ENCODE data around the gene SERPINB5. TPM values are rescaled to one million over a fixed set of nuclear protein-coding genes. Genes with fewer than 3 reads are reported as not detected.

Gene SERPINB5
- total RNA-seq, 3 donors from 2014 or later (not counting 1 experiment from before 2014, with no cell fraction given), result not detected

DNA sequence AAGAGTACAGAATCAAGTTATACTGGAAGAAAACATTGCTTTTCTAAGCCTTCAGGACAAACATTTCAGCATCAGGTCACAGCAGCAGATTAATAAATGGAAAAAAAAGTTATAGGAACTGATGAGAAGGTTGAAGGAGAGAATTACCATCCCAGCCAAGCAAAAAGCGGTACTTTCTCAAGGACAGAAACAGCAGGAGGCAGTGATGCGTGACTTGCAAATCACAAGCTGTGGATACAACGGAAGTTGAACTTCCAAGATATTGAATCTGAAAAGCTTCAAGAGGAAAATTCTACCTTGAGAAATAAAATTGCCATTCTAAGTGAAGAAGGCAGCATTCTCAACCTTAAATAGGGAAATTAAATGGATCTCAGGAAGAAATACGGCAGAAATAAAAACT, 46.9 kb downstream of the SERPINB5 start:
- Histone ChIP-seq H3K27ac (ENCODE audit: low read length) (no peak overlapping the region), H3K36me3 (ENCODE audit: control insufficient read depth, insufficient read depth, low read length) (no peaks in the 10 kb centered on the region), H3K4me3 (ENCODE audit: low read length) (no peak overlapping the region), H3K4me1 (ENCODE audit: control insufficient read depth, insufficient read depth, low read length) (no peaks in the 10 kb centered on the region), H3K9me3 (ENCODE audit: control insufficient read depth, insufficient read depth, low read length) (no peaks in the 10 kb centered on the region), H3K27me3 (ENCODE audit: control insufficient read depth, insufficient read depth, low read length) (peaks cover 3% of the 10 kb centered on the region)
- DNase-seq (no peak), ATAC-seq (no peak)
- peaks cover 13 to 17% of the 10 kb centered on the region in 2 donors for H3K27me3 Mint-ChIP-seq (ENCODE audit: low read depth in 2 of 2)
- intact Hi-C loops (cut with micrococcal nuclease), result no loop called here
- WGBS (ENCODE audit: insufficient coverage), result 68% methylated on average over 4 of the region's 4 CpGs
- H3K4me3 Mint-ChIP-seq, result no peak overlapping the region
- no peaks in the 10 kb centered on the region for H3K9me3 Mint-ChIP-seq
- TF ChIP-seq, protein P1, sequence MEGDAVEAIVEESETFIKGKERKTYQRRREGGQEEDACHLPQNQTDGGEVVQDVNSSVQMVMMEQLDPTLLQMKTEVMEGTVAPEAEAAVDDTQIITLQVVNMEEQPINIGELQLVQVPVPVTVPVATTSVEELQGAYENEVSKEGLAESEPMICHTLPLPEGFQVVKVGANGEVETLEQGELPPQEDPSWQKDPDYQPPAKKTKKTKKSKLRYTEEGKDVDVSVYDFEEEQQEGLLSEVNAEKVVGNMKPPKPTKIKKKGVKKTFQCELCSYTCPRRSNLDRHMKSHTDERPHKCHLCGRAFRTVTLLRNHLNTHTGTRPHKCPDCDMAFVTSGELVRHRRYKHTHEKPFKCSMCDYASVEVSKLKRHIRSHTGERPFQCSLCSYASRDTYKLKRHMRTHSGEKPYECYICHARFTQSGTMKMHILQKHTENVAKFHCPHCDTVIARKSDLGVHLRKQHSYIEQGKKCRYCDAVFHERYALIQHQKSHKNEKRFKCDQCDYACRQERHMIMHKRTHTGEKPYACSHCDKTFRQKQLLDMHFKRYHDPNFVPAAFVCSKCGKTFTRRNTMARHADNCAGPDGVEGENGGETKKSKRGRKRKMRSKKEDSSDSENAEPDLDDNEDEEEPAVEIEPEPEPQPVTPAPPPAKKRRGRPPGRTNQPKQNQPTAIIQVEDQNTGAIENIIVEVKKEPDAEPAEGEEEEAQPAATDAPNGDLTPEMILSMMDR (IDR thresholded peaks at IDR 0.05), result no peak
- no peaks in the 10 kb centered on the region for H3K36me3 Mint-ChIP-seq
- H3K27ac Mint-ChIP-seq, result no peak overlapping the region
- H3K4me1 Mint-ChIP-seq, result peaks cover 0 to under 1% of the 10 kb centered on the region in 2 donors

DNA sequence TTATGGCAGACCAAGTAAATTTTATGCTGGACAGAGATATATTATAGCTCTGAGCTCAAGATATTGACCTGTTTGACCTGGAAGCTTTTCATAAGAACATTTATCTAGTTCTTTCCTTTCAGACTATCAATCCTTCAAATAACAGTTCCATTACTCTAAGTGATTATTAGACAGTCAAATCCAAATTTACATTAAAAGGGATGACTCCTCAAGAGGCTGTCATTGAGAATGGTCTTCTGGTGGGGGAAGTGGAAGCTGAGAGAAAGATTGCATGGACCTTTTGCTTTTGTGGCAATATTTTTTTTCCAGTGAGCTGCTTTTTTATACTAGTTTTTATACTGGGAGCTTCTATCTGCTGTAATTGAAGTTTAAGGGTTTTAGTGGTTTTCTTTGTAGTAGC, 50.5 kb downstream of the SERPINB5 start:
- H3K27ac Mint-ChIP-seq, result no peak overlapping the region
- intact Hi-C loops (cut with micrococcal nuclease), result no loop called here
- DNase-seq (no peak), ATAC-seq (no peak)
- Histone ChIP-seq H3K9me3 (ENCODE audit: control insufficient read depth, insufficient read depth, low read length) (no peaks in the 10 kb centered on the region), H3K4me1 (ENCODE audit: control insufficient read depth, insufficient read depth, low read length) (no peaks in the 10 kb centered on the region), H3K4me3 (ENCODE audit: low read length) (no peak overlapping the region), H3K27ac (ENCODE audit: low read length) (no peak overlapping the region), H3K27me3 (ENCODE audit: control insufficient read depth, insufficient read depth, low read length) (peaks cover 3% of the 10 kb centered on the region), H3K36me3 (ENCODE audit: control insufficient read depth, insufficient read depth, low read length) (no peaks in the 10 kb centered on the region)
- peaks cover 4 to 13% of the 10 kb centered on the region in 2 donors for H3K27me3 Mint-ChIP-seq (ENCODE audit: low read depth in 2 of 2)
- TF ChIP-seq, protein P1 (IDR thresholded peaks at IDR 0.05), result no peak
- H3K4me3 Mint-ChIP-seq, result no peak overlapping the region
- H3K9me3 Mint-ChIP-seq, result no peaks in the 10 kb centered on the region
- H3K36me3 Mint-ChIP-seq, result no peaks in the 10 kb centered on the region
- H3K4me1 Mint-ChIP-seq, result no peaks in the 10 kb centered on the region

DNA sequence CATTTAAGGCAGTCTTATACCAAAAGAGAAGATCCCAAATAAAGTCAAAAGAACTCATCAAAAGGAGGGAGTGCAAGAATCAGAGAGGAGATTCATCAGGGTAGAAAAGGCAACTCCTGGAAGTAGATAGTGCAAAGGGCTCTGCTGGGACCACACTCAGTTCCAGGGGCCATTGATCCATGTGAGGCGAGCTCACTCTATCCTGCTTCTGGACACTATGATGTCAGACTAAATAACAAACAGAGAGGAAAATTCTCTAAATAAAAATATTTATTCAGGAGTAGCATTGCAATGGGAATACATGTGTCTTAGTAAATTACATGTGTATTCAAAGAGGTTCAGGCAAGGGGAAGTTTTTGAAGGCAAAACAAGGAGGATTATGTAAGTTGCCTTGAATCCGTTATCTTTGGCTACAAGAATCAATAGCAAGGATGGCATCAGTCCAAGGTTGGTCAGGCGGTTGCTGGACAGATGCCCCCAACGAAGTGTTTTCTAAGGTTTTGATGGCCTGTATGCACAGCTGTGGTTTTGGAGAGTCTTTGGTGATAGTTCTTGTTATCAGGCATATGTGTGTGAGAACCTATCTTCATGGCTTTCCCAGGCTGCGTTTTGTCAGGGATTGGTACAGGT, 52.2 kb downstream of the SERPINB5 start:
- Histone ChIP-seq H3K36me3 (ENCODE audit: control insufficient read depth, insufficient read depth, low read length) (no peaks in the 10 kb centered on the region), H3K27me3 (ENCODE audit: control insufficient read depth, insufficient read depth, low read length) (no peaks in the 10 kb centered on the region), H3K9me3 (ENCODE audit: control insufficient read depth, insufficient read depth, low read length) (no peaks in the 10 kb centered on the region), H3K27ac (ENCODE audit: low read length) (no peak overlapping the region), H3K4me3 (ENCODE audit: low read length) (no peak overlapping the region), H3K4me1 (ENCODE audit: control insufficient read depth, insufficient read depth, low read length) (no peaks in the 10 kb centered on the region)
- WGBS (ENCODE audit: insufficient coverage), result 85% methylated on average over 5 of the region's 5 CpGs
- Mint-ChIP-seq H3K4me1 (peaks cover 0 to 3% of the 10 kb centered on the region in 2 donors), H3K4me3 (no peak overlapping the region), H3K27me3 (ENCODE audit: low read depth in 2 of 2) (no peaks in the 10 kb centered on the region), H3K27ac (no peak overlapping the region), H3K36me3 (no peaks in the 10 kb centered on the region), H3K9me3 (no peaks in the 10 kb centered on the region)
- ATAC-seq (no peak), DNase-seq (no peak)
- intact Hi-C loops (cut with micrococcal nuclease), result no loop called here
- TF ChIP-seq, protein P1 (IDR thresholded peaks at IDR 0.05), result no peak

DNA sequence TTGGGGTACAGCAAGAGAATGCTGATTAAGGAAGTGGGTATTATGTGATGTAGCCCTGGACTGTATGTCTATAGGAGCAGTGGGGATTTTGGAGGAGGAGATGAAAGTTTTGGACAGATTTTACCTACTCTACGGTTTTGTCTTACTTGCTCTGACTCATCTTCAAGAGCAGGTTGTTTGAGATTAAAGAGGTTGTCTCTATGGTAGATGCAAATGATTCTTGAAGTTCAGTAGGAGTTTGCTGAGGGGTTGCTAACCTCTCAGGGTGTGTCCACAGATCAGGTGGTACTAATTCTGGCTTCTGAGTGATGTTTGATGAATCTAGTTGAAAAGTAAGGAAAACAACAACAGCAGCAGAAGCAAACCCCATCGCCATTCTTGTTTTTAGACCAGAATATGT, 55.7 kb downstream of the SERPINB5 start:
- Histone ChIP-seq H3K9me3 (ENCODE audit: control insufficient read depth, insufficient read depth, low read length) (no peaks in the 10 kb centered on the region), H3K4me3 (ENCODE audit: low read length) (no peak overlapping the region), H3K4me1 (ENCODE audit: control insufficient read depth, insufficient read depth, low read length) (no peaks in the 10 kb centered on the region), H3K27me3 (ENCODE audit: control insufficient read depth, insufficient read depth, low read length) (no peaks in the 10 kb centered on the region), H3K27ac (ENCODE audit: low read length) (no peak overlapping the region), H3K36me3 (ENCODE audit: control insufficient read depth, insufficient read depth, low read length) (no peaks in the 10 kb centered on the region)
- TF ChIP-seq, protein P1 (IDR thresholded peaks at IDR 0.05), result no peak
- H3K9me3 Mint-ChIP-seq, result no peaks in the 10 kb centered on the region
- WGBS (ENCODE audit: insufficient coverage), result 89% methylated on average over 2 of the region's 2 CpGs
- no peaks in the 10 kb centered on the region for H3K36me3 Mint-ChIP-seq
- no peak for DNase-seq
- no peak overlapping the region for H3K4me3 Mint-ChIP-seq
- H3K4me1 Mint-ChIP-seq, result peaks cover 8 to 12% of the 10 kb centered on the region in 2 donors
- no peak for ATAC-seq
- H3K27ac Mint-ChIP-seq, result no peak overlapping the region
- intact Hi-C loops (cut with micrococcal nuclease), result no loop called here
- H3K27me3 Mint-ChIP-seq (ENCODE audit: low read depth in 2 of 2), result no peaks in the 10 kb centered on the region

Measured in natural killer cell (primary cell).